A549 treated with ZK216348 at 1 μM for 4 hours (cell line): Measurements from ENCODE around the gene SP4. TPM values are rescaled to one million over a fixed set of nuclear protein-coding genes. Genes with fewer than 3 reads are reported as not detected.

ENCODE experiments used
- total RNA-seq: library from RNA; stranded (reverse); fragments of 200-300 nt; extraction: Qiagen RNA extraction; gene quantifications from 5 replicates; pipeline ENCODE4 v1.2.3, GENCODE V29; 2022; ENCODE audit warnings: low read depth

Gene SP4
- total RNA-seq: 0.92 to 2.5 TPM (median 1.2 TPM) in 5 replicates

GRCh38 chr7:21427871-21428658 is at the start of gene SP4:
Gene SP4, plus strand, starts transcription at chr7:21428083. Its CDS starts 169 bp downstream, at chr7:21428252.

GRCh38 chr7:21542891-21543527 is 115.1 kb downstream of the SP4 start, which contains the start of gene DNAH11:
Gene DNAH11, plus strand, starts transcription at chr7:21543039. Its CDS starts 207 bp downstream, at chr7:21543246.

Other genes starting within 250 kb of the SP4 start
- gene DNAH11, start 115.0 kb downstream of the SP4 start, total RNA-seq: 0.15 to 0.35 TPM (median 0.21 TPM) in 5 replicates